ENCODE data around the gene EGFL8. TPM values are rescaled to one million over a fixed set of nuclear protein-coding genes. Genes with fewer than 3 reads are reported as not detected.
A peak's percentile ranks its signal among the peaks of the same experiment; 100 is the strongest.

The EGFL8 gene
- total RNA-seq, 1 experiment from 2014 or later = 11.1 TPM

DNA sequence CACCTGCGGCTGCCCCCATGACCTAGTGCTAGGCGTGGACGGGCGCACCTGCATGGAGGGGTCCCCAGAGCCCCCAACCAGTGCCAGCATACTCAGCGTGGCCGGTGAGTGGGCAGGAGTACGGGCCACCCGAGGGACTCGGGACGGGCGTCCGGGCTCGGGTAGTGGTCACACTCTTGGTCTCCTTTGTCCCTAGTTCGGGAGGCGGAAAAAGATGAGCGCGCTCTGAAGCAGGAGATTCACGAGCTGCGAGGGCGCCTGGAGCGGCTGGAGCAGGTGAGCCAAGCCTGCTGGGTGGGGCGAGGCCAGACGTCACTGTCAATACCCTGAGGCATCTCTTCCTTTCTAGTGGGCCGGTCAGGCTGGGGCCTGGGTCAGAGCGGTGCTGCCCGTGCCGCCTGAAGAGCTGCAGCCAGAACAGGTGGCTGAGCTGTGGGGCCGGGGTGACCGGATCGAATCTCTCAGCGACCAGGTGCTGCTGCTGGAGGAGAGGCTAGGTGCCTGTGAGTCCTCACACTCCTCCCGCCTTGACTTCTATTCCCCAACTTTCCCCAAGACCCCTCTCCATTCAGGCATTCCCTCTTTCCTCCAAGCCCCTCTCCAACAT lies 2.9 kb downstream of the EGFL8 start:
- H3K36me3 ChIP-seq (ENCODE audit: control insufficient read depth, insufficient read depth, low read length) = 0 out of 2 replicates have a peak, but pooled peaks cover 2% of the 10 kb centered on the region
- no peak overlapping the region for H3K4me3 ChIP-seq (ENCODE audit: low read depth in 2 of 2, low read length in 2 of 2)
- ATAC-seq = peak; percentile 31; the same call in 1 of the 2 replicates
- TF ChIP-seq SIN3A (IDR thresholded peaks at IDR 0.05; ENCODE audit: borderline replicate concordance, insufficient read depth, low read depth, low read length) (no peak), POLR2AphosphoS5 (IDR thresholded peaks at IDR 0.05; ENCODE audit: low read depth, low read length) (no peak), TCF7L2 (IDR thresholded peaks at IDR 0.05; ENCODE audit: low read depth, low read length) (no peak)
- TF ChIP-seq, protein P1, sequence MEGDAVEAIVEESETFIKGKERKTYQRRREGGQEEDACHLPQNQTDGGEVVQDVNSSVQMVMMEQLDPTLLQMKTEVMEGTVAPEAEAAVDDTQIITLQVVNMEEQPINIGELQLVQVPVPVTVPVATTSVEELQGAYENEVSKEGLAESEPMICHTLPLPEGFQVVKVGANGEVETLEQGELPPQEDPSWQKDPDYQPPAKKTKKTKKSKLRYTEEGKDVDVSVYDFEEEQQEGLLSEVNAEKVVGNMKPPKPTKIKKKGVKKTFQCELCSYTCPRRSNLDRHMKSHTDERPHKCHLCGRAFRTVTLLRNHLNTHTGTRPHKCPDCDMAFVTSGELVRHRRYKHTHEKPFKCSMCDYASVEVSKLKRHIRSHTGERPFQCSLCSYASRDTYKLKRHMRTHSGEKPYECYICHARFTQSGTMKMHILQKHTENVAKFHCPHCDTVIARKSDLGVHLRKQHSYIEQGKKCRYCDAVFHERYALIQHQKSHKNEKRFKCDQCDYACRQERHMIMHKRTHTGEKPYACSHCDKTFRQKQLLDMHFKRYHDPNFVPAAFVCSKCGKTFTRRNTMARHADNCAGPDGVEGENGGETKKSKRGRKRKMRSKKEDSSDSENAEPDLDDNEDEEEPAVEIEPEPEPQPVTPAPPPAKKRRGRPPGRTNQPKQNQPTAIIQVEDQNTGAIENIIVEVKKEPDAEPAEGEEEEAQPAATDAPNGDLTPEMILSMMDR (IDR thresholded peaks at IDR 0.05) = no peak
- TF ChIP-seq, protein P2, sequence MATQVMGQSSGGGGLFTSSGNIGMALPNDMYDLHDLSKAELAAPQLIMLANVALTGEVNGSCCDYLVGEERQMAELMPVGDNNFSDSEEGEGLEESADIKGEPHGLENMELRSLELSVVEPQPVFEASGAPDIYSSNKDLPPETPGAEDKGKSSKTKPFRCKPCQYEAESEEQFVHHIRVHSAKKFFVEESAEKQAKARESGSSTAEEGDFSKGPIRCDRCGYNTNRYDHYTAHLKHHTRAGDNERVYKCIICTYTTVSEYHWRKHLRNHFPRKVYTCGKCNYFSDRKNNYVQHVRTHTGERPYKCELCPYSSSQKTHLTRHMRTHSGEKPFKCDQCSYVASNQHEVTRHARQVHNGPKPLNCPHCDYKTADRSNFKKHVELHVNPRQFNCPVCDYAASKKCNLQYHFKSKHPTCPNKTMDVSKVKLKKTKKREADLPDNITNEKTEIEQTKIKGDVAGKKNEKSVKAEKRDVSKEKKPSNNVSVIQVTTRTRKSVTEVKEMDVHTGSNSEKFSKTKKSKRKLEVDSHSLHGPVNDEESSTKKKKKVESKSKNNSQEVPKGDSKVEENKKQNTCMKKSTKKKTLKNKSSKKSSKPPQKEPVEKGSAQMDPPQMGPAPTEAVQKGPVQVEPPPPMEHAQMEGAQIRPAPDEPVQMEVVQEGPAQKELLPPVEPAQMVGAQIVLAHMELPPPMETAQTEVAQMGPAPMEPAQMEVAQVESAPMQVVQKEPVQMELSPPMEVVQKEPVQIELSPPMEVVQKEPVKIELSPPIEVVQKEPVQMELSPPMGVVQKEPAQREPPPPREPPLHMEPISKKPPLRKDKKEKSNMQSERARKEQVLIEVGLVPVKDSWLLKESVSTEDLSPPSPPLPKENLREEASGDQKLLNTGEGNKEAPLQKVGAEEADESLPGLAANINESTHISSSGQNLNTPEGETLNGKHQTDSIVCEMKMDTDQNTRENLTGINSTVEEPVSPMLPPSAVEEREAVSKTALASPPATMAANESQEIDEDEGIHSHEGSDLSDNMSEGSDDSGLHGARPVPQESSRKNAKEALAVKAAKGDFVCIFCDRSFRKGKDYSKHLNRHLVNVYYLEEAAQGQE (IDR thresholded peaks at IDR 0.05; ENCODE audit: insufficient read depth in 1 of 2, low read depth in 2 of 2, low read length in 1 of 2) = no peak
- no peaks in the 10 kb centered on the region for H3K27me3 ChIP-seq (ENCODE audit: control insufficient read depth, insufficient read depth, low read length)
- no TSS peak for BruUV-seq (replicated peaks)
- in situ Hi-C loops (cut with HindIII; ENCODE audit: low pct_unique_long_range_greater_than_20kb, low sequenced_read_pairs) (no loop called here), intact Hi-C loops (cut with micrococcal nuclease; ENCODE audit: unreplicated experiment) (no loop called here)
- H3K27ac ChIP-seq (ENCODE audit: low read length) = no peak overlapping the region
- H3K4me1 ChIP-seq (ENCODE audit: control insufficient read depth, insufficient read depth, low read length) = no peaks in the 10 kb centered on the region
- H3K9me3 ChIP-seq (ENCODE audit: control insufficient read depth, insufficient read depth, low read depth, low read length) = no peaks in the 10 kb centered on the region
- ChIA-PET POLR2A (no interaction called here), CTCF (no interaction called here)
- DNase-seq (ENCODE audit: low read depth, low spot score) = no peak

DNA sequence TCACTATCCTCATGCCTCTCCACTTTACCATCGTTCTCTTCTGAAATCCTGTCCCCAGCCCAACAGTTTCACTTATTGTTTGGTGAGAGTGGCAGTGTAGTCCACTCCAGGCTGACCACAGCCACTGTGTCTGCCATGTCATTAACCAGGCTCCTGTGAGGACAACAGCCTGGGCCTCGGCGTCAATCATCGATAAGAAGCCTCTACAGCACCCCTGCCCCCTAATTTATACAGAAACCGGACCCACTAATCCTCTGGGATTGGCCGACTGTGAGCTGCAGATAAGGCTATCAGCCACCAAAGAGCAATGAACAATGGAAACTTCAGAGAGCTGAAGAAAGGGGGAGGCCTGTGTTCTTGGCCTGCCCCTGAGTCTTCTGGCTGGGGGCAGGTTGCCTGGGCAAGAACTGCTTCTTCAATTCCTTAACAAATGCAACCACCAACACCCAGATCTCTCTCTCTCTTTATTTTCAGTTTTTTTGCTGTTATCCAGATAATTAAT lies 3.4 kb downstream of the EGFL8 start:
- ChIA-PET CTCF (no interaction called here), POLR2A (no interaction called here)
- TF ChIP-seq POLR2AphosphoS5 (IDR thresholded peaks at IDR 0.05; ENCODE audit: low read depth, low read length) (no peak), TCF7L2 (IDR thresholded peaks at IDR 0.05; ENCODE audit: low read depth, low read length) (no peak)
- TF ChIP-seq, protein P2 (IDR thresholded peaks at IDR 0.05; ENCODE audit: insufficient read depth in 1 of 2, low read depth in 2 of 2, low read length in 1 of 2) = no peak
- TF ChIP-seq, protein P1 (IDR thresholded peaks at IDR 0.05) = no peak
- peaks cover under 1% of the 10 kb centered on the region; the same call in 1 of the 2 replicates for H3K4me1 ChIP-seq (ENCODE audit: control insufficient read depth, insufficient read depth, low read length)
- intact Hi-C loops (cut with micrococcal nuclease; ENCODE audit: unreplicated experiment) = no loop called here
- no peak overlapping the region for H3K27ac ChIP-seq (ENCODE audit: low read length)
- H3K36me3 ChIP-seq (ENCODE audit: control insufficient read depth, insufficient read depth, low read length) = 0 out of 2 replicates have a peak, but pooled peaks cover 2% of the 10 kb centered on the region
- no peak for ATAC-seq
- DNase-seq (ENCODE audit: low read depth, low spot score) = no peak
- BruUV-seq (replicated peaks) = no TSS peak
- H3K27me3 ChIP-seq (ENCODE audit: control insufficient read depth, insufficient read depth, low read length) = no peaks in the 10 kb centered on the region
- in situ Hi-C loops (cut with HindIII; ENCODE audit: low pct_unique_long_range_greater_than_20kb, low sequenced_read_pairs) = no loop called here
- no peaks in the 10 kb centered on the region for H3K9me3 ChIP-seq (ENCODE audit: control insufficient read depth, insufficient read depth, low read depth, low read length)
- H3K4me3 ChIP-seq (ENCODE audit: low read depth in 2 of 2, low read length in 2 of 2) = no peak overlapping the region
